ENCODE results near the gene CLEC6A.
"Not testable (repeated sequence)": the region's sequence is repeated elsewhere in the genome, so short reads cannot be mapped to it uniquely, and the experiment has no call there.

CLEC6A gene

DNA sequence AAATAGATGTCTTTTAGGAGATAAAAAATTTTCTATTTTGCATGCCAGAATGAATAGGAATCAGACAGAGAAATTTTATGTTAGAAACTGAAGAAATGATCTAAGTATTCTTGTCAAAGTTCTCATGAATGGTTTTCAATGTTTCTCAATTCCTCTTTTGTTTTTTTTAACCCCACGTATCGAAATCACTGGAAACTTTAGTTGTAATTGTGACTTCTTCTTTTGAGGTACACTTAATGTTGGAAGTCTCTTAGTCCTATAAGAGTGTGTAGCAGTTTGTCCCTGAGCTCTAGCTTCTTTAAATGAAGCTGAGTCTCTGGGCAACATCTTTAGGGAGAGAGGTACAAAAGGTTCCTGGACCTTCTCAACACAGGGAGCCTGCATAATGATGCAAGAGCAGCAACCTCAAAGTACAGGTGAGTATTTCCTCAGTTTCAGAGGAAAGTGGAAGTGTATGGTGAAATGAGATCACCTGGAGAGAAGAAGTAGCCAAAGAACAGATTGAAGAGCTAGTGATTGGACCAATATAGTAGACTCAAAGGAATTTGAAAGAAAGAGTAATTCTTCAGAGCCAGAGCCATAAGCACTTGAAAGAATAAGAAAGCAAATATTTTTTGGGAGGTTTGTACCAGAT, at the start of gene CLEC6A:
Gene CLEC6A (plus strand): TSS at position 236 of the 634 bp plus-strand sequence. CDS start 150 bp downstream, at position 386.
- DNase-seq (ENCODE audit: low spot score): no peak

DNA sequence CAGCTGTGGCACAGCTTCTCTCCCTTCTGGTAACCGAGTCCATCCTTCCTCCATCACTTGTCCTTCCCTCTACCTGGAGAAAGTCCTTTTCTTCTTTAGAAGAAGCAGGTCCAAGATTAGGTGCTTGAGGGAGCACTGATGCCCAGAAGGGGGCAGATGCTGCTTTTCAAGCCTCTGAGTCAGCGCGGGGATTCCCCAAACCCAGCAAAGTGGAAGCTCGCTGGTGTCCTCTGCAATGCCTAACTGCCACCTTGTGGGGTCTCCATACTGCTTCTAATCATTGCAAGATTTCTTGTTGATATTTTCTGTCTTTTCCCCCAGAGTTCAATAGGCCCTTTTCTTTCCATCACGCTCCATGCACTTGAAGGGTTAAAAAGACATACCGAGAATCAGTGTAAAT, 36.2 kb upstream of the CLEC6A start:
- DNase-seq (ENCODE audit: low spot score): not testable (repeated sequence)

DNA sequence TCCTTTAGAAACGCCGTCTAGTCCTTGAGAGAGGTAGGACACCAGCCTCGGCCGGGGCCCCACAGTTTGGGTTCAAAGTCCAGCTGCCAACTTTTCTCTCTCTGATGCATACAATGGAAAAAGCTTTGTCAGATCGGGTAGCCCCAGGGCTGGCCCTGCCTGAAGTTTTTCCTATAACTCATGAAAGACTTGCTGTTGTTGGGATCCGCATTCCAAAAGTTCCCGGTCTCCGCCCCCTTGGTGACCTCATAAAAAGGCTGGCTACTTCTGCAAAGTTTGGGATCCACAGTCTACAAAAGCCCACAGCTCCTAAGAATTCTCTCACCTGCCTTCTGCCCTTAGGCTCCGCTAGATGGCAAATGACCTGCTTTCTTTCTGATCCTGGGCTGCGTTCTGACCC, 35.3 kb upstream of the CLEC6A start:
- no peak for DNase-seq (ENCODE audit: low spot score)

DNA sequence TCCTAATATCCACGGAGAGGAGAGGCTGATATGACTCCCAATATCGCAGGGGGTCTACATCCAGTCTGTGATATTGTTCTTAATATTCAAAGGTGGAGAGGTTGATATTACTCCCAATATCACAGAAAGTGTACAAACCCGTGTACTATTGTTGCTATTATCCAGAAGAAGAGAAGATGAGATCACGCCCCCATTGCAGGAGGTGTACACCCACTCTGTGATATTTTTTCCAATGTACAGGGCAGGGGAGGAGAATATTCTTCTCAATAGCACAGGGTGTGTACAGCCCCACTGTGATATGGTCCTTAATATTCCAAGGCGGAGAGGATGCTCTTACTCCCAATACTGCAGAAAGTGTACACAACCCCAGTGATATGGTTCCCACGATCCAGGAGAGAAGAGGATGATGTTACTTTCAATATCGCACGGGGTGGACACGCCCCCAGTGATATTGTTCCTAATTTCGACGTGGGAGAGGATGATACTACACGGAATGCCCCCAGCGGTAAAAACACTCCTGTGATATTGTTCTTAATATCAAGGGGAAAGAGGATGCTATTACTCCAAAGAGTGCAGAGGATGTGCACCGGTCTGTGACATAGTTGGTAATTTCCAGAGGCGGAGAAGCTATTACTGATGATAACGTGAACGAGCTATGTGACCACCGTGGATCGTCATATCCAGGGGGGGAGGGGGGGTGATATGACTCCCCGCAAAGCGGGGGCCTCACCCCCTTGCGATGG, 11.1 kb upstream of the CLEC6A start:
- DNase-seq (ENCODE audit: low spot score): not testable (repeated sequence)

DNA sequence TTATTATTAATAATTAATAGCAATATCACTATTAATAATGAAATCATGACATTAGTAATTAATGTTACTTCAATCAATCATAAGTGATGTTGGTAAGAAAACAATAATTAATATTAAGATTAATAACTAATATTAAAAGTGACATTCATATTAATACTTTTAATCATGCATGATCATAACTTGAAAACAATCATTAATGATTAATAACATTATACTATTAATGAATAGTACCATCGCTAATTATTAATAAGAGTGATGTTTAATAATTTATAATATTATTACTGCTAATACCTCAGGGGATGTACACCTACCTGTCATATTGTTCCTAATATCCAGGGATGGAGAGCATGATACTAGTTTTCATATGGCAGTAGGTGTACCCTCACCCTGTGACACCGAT, 10.0 kb upstream of the CLEC6A start:
- no peak for DNase-seq (ENCODE audit: low spot score)

DNA sequence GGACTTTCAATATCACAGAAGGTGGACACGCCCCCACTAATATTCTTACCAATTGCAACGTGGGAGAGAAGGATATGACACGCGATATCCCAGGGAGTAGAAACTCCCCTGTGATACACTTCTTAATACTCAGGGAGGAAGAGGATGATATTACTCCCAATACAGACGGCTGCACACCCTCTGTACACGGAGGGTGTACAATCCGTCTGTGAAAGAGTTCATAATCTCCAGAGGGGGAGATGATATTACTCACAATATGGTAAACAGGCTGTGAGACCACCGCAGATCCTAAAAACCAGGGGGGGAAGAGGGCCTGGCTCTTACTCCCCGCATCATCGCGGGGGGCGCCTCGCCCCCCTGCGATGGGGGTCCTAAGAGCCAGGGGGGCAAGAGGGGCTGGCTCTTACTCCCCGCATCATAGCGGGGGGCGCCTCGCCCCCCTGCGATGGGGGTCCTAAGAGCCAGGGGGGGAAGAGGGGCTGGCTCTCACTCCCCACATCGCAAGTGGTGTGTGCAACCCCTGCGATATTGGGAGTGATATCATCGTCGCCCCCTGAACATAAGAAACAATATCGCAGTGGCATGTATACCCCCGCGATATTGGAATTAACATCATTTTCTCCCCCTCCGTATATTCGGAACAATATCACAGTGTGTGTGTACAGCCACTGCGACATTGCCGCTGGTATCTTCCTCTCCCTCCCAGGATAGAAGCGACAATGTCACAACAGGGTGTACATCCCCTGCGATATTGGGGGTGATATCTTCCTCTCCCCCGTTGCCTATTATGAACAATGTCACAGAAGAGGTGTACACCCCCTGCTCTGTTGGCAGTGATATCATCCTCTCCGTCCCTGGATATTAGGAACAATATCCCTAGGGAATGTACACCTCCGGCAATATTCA, 8.9 kb upstream of the CLEC6A start:
- DNase-seq (ENCODE audit: low spot score): no peak

DNA sequence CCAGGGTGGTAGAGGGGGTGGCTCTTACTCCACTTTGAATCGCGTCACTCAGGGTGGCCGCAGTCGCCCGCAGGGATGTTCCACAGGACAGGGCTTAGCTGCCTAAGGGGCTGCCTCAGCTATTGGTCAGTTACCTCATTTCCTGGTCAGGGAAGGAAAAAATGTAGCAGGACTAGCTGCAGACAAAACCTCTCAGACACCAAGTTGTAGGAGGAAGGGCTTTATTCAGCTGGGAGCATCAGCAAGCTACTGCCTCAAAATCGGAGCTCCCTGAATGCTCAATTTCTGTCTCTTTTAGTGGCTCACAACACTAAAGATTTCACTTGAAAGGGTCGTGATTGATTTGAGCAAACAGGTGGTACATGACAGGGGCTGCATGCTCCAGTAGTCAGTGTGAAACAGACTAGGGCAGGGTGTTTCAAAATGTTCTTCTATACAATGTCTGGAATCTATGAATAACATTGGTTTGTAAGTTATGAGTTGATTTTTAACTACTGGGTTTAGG, 6.4 kb upstream of the CLEC6A start:
- DNase-seq (ENCODE audit: low spot score): peak; percentile 13

DNA sequence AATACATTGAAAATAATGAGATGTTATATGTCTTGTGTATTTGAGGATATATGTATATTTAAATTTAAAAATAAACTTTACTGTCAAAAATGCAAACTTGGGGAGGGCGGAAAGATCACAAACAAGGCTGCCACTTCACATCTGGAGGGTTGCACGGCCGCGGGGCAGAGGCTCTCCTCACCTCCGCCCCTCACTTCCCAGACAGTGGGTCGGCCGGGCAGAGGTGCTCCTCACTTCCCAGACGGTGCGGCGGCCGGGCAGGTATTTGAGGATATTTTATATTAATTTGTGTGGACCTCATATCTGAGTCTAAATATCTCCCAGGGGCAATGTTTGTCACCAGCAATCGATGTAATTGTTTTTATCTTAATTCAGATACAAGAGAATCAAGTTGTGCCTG, 3.7 kb upstream of the CLEC6A start:
- DNase-seq (ENCODE audit: low spot score): no peak

DNA sequence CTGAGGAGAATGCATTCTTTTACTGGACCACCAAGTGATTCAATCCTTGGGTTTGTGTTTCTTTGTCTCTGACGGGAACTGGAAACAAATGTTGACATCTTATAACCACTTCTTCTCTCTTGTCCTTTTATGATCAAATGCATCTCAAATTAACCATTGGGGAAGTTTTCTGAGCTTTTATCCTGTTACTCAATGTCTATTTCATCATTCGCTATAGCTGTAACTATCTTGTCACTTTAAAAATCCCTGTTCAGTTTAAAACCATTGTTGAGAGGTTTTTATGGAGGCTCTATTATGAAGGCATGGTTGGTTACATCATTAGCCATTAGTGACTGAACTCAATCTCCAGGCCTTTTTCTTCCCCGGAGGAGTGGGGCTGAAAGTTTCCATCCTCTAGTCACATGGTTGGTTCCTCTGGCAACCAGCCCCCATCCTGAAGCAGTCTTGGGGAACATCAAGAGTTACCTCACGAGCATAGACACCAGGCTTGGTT, 2.7 kb upstream of the CLEC6A start:
- no peak for DNase-seq (ENCODE audit: low spot score)

DNA sequence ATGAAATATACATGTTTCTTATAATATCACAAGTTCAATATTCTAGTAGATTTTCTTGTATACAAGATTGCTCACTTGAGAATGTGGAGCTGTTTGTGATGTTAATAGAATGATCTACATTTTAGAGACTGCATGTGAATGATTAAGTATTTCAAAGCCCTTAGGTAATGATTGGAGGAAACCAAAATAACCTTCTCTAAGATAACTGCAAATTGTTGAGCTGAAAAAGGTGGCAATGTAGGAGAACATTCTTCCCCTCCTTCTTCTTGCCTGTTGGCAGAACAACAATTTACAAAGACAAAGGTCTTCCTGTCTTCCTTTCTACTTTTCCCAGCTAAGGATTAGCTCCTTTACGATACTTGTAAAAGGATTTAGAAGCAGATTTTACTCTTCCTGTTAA, 2.0 kb upstream of the CLEC6A start:
- DNase-seq (ENCODE audit: low spot score): no peak

DNA sequence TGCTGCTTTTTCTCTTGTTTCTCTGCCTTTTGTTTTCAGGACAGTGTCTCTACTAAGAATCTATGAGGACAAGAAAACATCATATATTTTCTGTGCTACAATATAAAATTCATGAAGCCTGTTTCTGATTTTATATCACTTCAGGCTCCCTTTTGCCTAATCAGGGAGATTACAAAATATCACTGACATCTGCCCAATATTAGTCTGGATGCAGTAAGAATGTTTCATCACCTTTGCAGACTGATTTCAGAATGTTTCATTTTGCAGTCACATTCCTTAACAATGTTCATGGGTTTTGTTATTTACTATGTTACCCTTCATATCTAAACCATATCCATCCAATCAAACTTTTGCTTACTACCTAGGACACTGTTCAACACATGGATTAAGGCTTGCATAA, 491 bp upstream of the CLEC6A start:
- no peak for DNase-seq (ENCODE audit: low spot score)

DNA sequence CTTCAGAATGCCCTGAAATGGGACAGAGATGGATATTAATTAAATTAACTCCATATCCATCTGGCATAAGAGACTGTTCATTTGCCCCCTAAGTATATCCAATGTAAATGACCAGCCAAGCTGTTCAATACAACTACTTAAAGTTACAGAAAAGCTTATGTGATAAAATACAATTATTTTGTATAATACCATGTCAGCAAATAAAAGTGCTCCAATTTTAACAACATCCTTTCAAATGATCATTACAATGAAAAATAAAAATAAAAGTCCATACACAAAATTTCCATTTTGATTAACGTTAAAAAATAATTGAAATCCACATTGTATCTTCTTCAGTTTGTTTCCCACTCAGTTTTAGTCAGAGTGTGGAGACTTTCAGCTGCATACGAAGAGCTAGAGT, 5.7 kb downstream of the CLEC6A start:
- DNase-seq (ENCODE audit: low spot score): no peak

DNA sequence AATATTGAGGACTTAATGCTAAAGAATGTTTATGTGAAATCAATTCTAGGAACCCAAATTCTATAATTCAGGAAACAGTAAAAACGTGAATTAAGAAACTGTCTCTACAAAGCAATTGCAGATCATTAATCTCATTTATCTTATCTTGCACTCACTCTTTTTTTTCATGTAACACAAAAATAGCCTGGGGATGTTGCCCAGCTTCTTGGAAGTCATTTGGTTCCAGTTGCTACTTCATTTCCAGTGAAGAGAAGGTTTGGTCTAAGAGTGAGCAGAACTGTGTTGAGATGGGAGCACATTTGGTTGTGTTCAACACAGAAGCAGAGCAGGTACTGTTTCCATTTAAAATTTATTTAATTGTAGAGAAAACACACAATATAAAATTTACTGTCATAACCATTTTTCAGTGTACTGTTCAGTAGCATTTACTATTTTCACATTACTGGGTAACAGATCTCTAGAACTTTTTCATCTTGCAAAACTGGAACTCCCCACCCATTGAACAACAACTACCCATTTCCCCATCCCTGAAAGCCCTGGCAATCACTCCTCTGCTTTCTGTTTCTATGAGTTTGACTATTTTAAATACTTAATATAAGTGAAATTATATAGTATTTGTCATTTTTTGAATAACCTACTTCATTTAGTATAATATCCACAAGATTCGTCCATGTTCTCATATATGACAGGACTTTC, 9.7 kb downstream of the CLEC6A start:
- DNase-seq (ENCODE audit: low spot score): no peak

DNA sequence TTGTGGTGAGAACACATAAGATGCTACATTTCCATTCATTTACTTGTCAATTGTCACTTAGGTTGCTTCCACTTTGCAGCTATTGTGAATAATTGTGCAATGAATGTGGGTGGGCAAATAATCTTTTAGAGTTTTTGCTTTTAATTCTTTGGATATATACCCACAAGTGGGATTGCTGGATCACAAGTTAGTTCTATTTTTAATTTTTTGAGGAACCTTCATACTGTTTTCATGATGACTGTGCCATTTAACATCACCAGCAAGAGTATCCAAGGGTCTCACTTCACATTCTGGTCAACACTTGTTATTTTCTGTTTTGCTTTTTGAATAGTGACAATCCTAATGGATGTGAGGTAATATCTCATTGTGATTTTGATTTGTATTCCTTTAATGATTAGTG, 10.5 kb downstream of the CLEC6A start:
- no peak for DNase-seq (ENCODE audit: low spot score)

DNA sequence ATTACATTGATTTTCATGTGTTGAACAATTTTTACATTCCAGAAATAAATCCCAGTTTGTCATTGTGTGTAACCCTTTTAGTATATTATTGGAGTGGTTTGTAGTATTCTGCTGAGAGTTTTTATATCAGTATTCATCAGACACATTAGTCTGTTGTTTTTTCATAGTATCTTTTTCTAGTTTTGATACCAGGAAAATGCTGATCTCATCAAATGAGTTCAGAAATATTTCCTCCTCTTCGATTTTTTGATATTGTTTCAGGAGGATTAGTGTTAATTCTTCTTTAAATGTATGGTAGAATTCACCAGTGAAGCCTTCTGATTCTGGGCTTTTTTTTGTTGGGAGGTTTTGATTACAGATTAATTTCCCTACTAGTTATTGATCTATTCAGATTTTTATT, 15.3 kb downstream of the CLEC6A start:
- no peak for DNase-seq (ENCODE audit: low spot score)

DNA sequence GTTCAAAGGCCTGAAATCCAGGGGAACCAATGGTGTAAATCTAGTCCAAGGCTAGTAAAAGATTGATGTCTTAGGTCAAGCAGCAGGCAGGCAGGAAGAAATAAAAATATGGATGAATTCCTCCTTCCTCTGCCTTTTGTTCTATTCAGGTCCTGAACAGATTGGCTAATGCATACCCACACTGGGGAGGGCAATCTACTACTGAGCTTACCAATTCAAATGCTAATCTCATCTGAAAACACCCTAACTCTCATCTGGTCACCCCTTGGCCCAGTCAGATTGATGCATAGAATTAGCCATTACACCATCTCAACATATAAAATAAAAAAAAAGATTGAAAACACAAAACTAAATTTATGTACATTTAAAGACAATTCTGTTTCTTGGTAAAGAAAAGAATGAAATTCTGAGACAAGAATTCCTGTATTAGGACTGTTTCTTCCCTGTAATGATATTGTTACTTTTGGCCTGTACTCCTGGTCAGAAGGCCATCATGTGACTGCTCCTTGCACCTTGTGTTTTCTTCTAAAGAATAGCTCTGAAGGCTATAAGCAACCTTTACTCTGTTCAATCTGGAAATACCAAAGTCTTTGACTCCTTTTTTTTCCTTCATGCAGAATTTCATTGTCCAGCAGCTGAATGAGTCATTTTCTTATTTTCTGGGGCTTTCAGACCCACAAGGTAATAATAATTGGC, 19.9 kb downstream of the CLEC6A start:
- peak; percentile 19 for DNase-seq (ENCODE audit: low spot score)

DNA sequence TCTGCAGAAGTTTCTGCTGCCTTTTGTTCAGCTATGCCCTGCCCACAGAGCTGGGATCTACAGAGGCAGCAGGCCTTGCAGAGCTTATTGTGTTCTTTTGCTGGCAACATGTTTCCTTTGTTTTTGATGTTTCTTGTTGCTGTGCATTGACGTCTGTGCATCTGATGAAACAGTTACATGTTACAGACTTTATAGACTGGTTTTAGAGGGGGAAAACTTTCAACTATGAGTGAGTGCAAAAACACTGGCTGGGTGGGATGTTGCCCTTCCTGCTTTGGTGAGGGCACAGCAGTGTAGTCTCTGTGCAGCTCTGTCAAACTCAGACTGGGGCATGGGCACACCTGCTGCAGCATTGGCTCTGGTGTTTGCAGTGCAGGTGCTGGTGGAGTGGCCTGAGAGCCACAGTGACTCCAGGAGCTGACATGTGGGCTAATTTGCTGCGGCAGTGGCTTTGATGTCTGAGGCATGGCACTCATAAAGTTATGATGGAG, 26.9 kb downstream of the CLEC6A start:
- no peak for DNase-seq (ENCODE audit: low spot score)

DNA sequence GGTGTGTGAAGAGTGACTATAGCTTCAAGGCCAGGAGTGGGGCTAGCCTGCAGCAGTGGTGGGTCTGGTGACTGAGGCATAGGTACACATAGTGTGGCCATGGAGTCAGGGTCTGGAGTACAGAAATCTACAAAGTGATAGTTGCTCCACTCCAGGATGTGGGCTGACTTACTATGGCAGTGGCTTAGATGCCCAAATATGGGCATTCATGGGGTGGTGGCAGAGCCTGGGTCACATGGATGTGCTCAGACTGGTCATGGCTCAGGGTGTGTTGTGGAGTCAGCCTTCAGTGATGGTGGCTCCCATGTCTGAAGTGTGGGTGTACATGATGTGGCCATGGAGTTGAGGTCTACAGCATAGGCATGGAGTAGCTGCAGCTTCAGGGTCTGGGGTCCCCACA, 27.3 kb downstream of the CLEC6A start:
- DNase-seq (ENCODE audit: low spot score): no peak

DNA sequence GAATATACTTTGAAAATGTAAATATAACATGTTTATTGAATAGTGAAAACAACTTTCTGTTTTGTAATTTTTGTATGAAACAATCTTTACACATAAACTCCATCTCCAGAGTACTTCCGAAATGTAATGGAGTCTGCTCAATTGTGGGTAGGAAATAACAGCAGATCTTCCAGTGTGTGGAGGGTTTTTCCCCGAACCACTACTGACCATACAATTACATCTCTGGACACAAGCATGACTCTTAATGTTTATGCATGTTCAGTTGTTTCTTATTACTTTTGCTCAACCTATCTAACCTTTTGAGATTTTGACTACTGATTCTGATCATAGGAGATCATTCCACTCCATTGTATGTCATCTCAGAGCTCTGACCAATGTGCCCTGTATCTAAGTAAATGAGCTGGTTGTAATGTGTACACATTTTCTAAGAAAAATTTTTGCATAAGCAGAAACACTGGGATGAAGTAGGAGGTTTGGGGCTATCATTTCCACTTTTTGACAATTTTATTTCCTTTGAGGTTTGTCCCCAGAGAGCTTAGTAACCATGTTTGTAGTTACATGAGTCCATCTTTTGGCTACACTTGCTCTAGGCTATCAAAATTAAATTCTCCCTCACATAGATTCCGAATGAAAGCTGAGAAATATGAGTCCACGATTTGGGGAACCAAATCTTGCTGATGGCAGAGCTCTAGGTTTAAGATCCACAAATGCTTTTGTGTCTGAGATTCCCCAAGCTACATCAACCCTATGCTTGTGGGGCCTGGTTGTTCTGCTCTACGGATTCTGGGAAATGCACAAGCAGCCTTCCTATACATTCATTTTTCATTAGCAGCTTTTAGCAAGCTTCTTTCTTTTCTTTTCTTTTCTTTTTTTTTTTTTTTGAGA, 36.1 kb downstream of the CLEC6A start:
- DNase-seq (ENCODE audit: low spot score): no peak

DNA sequence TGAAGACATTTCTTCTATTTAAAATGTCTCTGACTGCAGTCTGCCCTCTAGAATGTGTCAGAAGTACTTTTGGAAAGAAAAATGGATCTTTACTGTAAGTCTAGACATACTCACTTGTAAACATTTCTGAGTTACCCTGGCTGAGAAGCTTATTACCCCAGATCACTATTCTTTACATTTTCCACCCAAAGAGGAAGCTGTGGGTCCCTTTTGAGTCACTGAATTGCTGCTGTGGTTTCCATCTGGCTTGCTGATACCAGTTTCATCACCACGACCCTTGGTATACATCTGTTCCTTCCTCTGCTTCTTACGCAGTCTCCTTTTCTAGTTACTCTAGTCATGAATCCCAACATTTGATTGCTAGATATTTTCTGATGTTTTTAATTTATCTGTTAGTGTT, 37.3 kb downstream of the CLEC6A start:
- no peak for DNase-seq (ENCODE audit: low spot score)
